ENCODE results near the gene METTL26.
A peak's percentile ranks its signal among the peaks of the same experiment; 100 is the strongest.

METTL26 gene

DNA sequence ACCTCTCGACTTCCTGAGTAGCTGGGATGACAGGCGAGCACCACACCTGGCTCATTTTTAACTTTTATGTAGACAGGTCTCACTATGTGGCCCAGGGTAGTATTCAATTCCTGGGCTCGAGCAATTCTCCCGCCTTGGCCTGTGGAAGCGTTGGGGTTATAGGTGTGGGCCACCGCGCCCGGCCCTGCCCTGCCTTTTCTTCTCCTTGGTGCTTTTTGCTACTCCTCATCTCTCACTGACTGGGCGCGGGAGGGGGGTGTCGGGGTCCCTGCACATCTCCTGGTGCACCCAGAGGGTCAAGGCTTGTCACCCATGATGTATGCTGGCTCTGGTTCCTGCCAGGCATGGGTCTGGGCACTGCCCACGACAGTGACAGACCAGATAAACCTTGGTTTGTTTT is 8.5 kb upstream of the METTL26 start:
- no CpG with 5 or more reads among the region's 12 CpGs for WGBS (ENCODE audit: extremely low coverage, insufficient coverage, low lambda C conversion rate)
- H4K8ac ChIP-seq (ENCODE audit: low read depth, low read length), result no peak overlapping the region
- H3K9ac ChIP-seq (ENCODE audit: low read length), result no peak overlapping the region
- no peak overlapping the region for H2AK5ac ChIP-seq (ENCODE audit: low read length)
- no peaks in the 10 kb centered on the region for H3K4me1 ChIP-seq (ENCODE audit: control insufficient read depth, low read depth, low read length)
- no peak overlapping the region for H2BK5ac ChIP-seq (ENCODE audit: low read length)
- no peaks in the 10 kb centered on the region for H3K27me3 ChIP-seq (ENCODE audit: insufficient read depth, low read length, poor library complexity)
- H3K56ac ChIP-seq (ENCODE audit: low read length), result no peak overlapping the region
- H2BK15ac ChIP-seq (replicated peaks; ENCODE audit: low read depth), result no peak overlapping the region
- no peak for DNase-seq
- no peak overlapping the region for H3K4me2 ChIP-seq (ENCODE audit: low read length)
- H3K36me3 ChIP-seq (ENCODE audit: control insufficient read depth, insufficient read depth, low read length), result no peaks in the 10 kb centered on the region
- no peak overlapping the region for H2BK120ac ChIP-seq (ENCODE audit: low read depth, low read length)
- no peak overlapping the region for H3K27ac ChIP-seq (ENCODE audit: low read depth, low read length)
- no peak overlapping the region for H3K23ac ChIP-seq (ENCODE audit: low read length)
- no peaks in the 10 kb centered on the region for H3K79me2 ChIP-seq (ENCODE audit: control insufficient read depth, insufficient read depth, low read length)
- H3K79me1 ChIP-seq (ENCODE audit: low read length), result no peaks in the 10 kb centered on the region
- H3K18ac ChIP-seq (ENCODE audit: low read length), result no peak overlapping the region
- no peak overlapping the region for H3K4ac ChIP-seq (ENCODE audit: low read depth, low read length)
- H3K4me3 ChIP-seq (ENCODE audit: low read length), result no peak overlapping the region
- H4K5ac ChIP-seq (ENCODE audit: low read length), result no peak overlapping the region

- no peak overlapping the region for H2BK5ac ChIP-seq (ENCODE audit: low read length)
- no peak overlapping the region for H2BK15ac ChIP-seq (replicated peaks; ENCODE audit: low read depth)
- no peak overlapping the region for H4K8ac ChIP-seq (ENCODE audit: low read depth, low read length)
- H3K36me3 ChIP-seq (ENCODE audit: control insufficient read depth, insufficient read depth, low read length), result no peaks in the 10 kb centered on the region
- no peak overlapping the region for H3K4me2 ChIP-seq (ENCODE audit: low read length)
- no peaks in the 10 kb centered on the region for H3K79me2 ChIP-seq (ENCODE audit: control insufficient read depth, insufficient read depth, low read length)
- H3K27me3 ChIP-seq (ENCODE audit: insufficient read depth, low read length, poor library complexity), result no peaks in the 10 kb centered on the region
- H2BK120ac ChIP-seq (ENCODE audit: low read depth, low read length), result no peak overlapping the region
- H2AK5ac ChIP-seq (ENCODE audit: low read length), result no peak overlapping the region
- H3K4me3 ChIP-seq (ENCODE audit: low read length), result no peak overlapping the region
- no peaks in the 10 kb centered on the region for H3K4me1 ChIP-seq (ENCODE audit: control insufficient read depth, low read depth, low read length)
- DNase-seq, result no peak
- no peak overlapping the region for H3K18ac ChIP-seq (ENCODE audit: low read length)
- WGBS (ENCODE audit: extremely low coverage, insufficient coverage, low lambda C conversion rate), result no CpG with 5 or more reads among the region's 13 CpGs
- no peaks in the 10 kb centered on the region for H3K79me1 ChIP-seq (ENCODE audit: low read length)
- H3K23ac ChIP-seq (ENCODE audit: low read length), result no peak overlapping the region
- H3K27ac ChIP-seq (ENCODE audit: low read depth, low read length), result no peak overlapping the region
- no peak overlapping the region for H3K56ac ChIP-seq (ENCODE audit: low read length)
- no peak overlapping the region for H4K5ac ChIP-seq (ENCODE audit: low read length)
- H3K4ac ChIP-seq (ENCODE audit: low read depth, low read length), result no peak overlapping the region
- no peak overlapping the region for H3K9ac ChIP-seq (ENCODE audit: low read length)
Measured at GRCh38 chr16:643050-643368, 6.9 kb upstream of the METTL26 start.

DNA sequence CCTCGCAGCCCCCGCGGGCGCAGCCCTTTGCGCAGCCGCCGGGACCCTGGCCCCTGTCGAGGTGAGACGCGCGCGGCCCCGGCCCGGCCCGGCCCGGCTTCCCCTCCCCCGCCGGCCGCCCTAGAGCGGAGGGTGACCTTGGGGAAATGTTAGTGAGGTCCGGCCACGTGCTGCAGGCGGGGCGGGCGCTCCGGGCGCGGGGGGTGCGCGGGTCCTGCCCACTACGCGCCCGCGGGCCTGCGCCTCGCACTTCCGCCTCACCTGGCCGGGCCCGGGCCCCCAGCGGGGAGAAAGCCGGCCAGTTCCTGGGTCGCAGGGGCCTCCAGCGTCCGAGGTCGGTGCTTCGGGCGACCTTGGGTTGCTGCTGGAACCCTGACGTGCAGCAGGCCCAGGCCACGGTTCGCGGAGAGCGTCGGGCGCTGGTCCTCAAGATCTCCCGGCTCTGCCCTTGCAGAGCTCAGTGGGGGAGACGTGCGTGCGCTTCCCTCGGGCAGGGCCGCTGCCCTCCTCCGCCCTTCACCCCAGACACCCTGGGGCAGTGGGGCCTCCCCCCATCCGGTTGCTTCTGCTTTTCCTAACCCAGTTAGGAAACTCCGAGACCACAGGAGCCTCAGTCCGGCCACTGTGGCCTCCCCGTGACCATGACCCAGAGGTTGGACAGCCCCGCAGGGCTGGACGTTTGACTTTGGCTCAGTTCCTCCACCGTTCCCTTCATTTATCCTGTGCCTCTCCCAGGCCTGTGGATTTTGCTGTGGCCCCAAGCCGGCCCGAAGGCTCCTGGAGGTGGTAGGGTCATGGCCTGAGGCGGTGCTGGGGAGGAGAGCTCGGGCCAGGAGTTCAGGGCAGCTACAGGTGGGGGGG is 6.3 kb upstream of the METTL26 start:
- peak overlapping the region; percentile 83 for H3K56ac ChIP-seq (ENCODE audit: low read length)
- H3K4me2 ChIP-seq (ENCODE audit: low read length), result peak overlapping the region; percentile 64
- peak; percentile 23 for DNase-seq
- peak overlapping the region; percentile 44 for H3K18ac ChIP-seq (ENCODE audit: low read length)
- H4K5ac ChIP-seq (ENCODE audit: low read length), result no peak overlapping the region
- WGBS (ENCODE audit: extremely low coverage, insufficient coverage, low lambda C conversion rate), result no CpG with 5 or more reads among the region's 72 CpGs
- no peak overlapping the region for H4K8ac ChIP-seq (ENCODE audit: low read depth, low read length)
- H2BK5ac ChIP-seq (ENCODE audit: low read length), result no peak overlapping the region
- no peak overlapping the region for H3K4ac ChIP-seq (ENCODE audit: low read depth, low read length)
- peak overlapping the region; percentile 39 for H3K4me3 ChIP-seq (ENCODE audit: low read length)
- H3K23ac ChIP-seq (ENCODE audit: low read length), result no peak overlapping the region
- no peak overlapping the region for H2BK15ac ChIP-seq (replicated peaks; ENCODE audit: low read depth)
- H3K9ac ChIP-seq (ENCODE audit: low read length), result peak overlapping the region; percentile 78
- H3K4me1 ChIP-seq (ENCODE audit: control insufficient read depth, low read depth, low read length), result peaks cover 3% of the 10 kb centered on the region
- H3K27ac ChIP-seq (ENCODE audit: low read depth, low read length), result no peak overlapping the region
- H2BK120ac ChIP-seq (ENCODE audit: low read depth, low read length), result no peak overlapping the region
- H3K36me3 ChIP-seq (ENCODE audit: control insufficient read depth, insufficient read depth, low read length), result no peaks in the 10 kb centered on the region
- no peaks in the 10 kb centered on the region for H3K79me2 ChIP-seq (ENCODE audit: control insufficient read depth, insufficient read depth, low read length)
- H3K79me1 ChIP-seq (ENCODE audit: low read length), result no peaks in the 10 kb centered on the region
- no peak overlapping the region for H2AK5ac ChIP-seq (ENCODE audit: low read length)
- no peaks in the 10 kb centered on the region for H3K27me3 ChIP-seq (ENCODE audit: insufficient read depth, low read length, poor library complexity)

- Histone ChIP-seq H3K9ac (ENCODE audit: low read length) (peak within 1 kb of the TSS; percentile 81), H4K8ac (ENCODE audit: low read depth, low read length) (no peak within 1 kb of the TSS), H2BK120ac (ENCODE audit: low read depth, low read length) (no peak within 1 kb of the TSS), H2BK15ac (replicated peaks; ENCODE audit: low read depth) (no peak within 1 kb of the TSS), H3K4me2 (ENCODE audit: low read length) (peak within 1 kb of the TSS; percentile 74), H3K36me3 (ENCODE audit: control insufficient read depth, insufficient read depth, low read length) (no peaks in the 10 kb centered on the region), H3K4me3 (ENCODE audit: low read length) (peak within 1 kb of the TSS; percentile 39), H3K79me1 (ENCODE audit: low read length) (no peaks in the 10 kb centered on the region), H3K56ac (ENCODE audit: low read length) (peak within 1 kb of the TSS; percentile 92), H3K4ac (ENCODE audit: low read depth, low read length) (no peak within 1 kb of the TSS), H3K27me3 (ENCODE audit: insufficient read depth, low read length, poor library complexity) (no peaks in the 10 kb centered on the region), H3K79me2 (ENCODE audit: control insufficient read depth, insufficient read depth, low read length) (no peaks in the 10 kb centered on the region), H3K27ac (ENCODE audit: low read depth, low read length) (no peak within 1 kb of the TSS), H3K23ac (ENCODE audit: low read length) (peak within 1 kb of the TSS; percentile 66), H2AK5ac (ENCODE audit: low read length) (no peak within 1 kb of the TSS), H3K4me1 (ENCODE audit: control insufficient read depth, low read depth, low read length) (peaks cover 3% of the 10 kb centered on the region), H3K18ac (ENCODE audit: low read length) (peak within 1 kb of the TSS; percentile 44), H2BK5ac (ENCODE audit: low read length) (no peak within 1 kb of the TSS), H4K5ac (ENCODE audit: low read length) (no peak within 1 kb of the TSS)
- no CpG with 5 or more reads among the region's 81 CpGs for WGBS (ENCODE audit: extremely low coverage, insufficient coverage, low lambda C conversion rate)
- DNase-seq, result peak; percentile 76
Measured at GRCh38 chr16:641326-642188, 5.5 kb upstream of the METTL26 start, which contains the start of gene MCRIP2. MCRIP2 (plus strand) TSS chr16:641828; CDS start chr16:641992, 164 bp downstream.

- no peak overlapping the region for H3K9ac ChIP-seq (ENCODE audit: low read length)
- no peaks in the 10 kb centered on the region for H3K79me2 ChIP-seq (ENCODE audit: control insufficient read depth, insufficient read depth, low read length)
- no peak overlapping the region for H3K4ac ChIP-seq (ENCODE audit: low read depth, low read length)
- no peaks in the 10 kb centered on the region for H3K36me3 ChIP-seq (ENCODE audit: control insufficient read depth, insufficient read depth, low read length)
- H2AK5ac ChIP-seq (ENCODE audit: low read length), result no peak overlapping the region
- H3K27me3 ChIP-seq (ENCODE audit: insufficient read depth, low read length, poor library complexity), result no peaks in the 10 kb centered on the region
- no peak overlapping the region for H4K5ac ChIP-seq (ENCODE audit: low read length)
- no peak overlapping the region for H3K18ac ChIP-seq (ENCODE audit: low read length)
- H4K8ac ChIP-seq (ENCODE audit: low read depth, low read length), result no peak overlapping the region
- DNase-seq, result no peak
- H3K27ac ChIP-seq (ENCODE audit: low read depth, low read length), result no peak overlapping the region
- H3K79me1 ChIP-seq (ENCODE audit: low read length), result no peaks in the 10 kb centered on the region
- H2BK15ac ChIP-seq (replicated peaks; ENCODE audit: low read depth), result no peak overlapping the region
- H3K4me1 ChIP-seq (ENCODE audit: control insufficient read depth, low read depth, low read length), result peaks cover 3% of the 10 kb centered on the region
- no peak overlapping the region for H3K4me2 ChIP-seq (ENCODE audit: low read length)
- no peak overlapping the region for H3K23ac ChIP-seq (ENCODE audit: low read length)
- no peak overlapping the region for H2BK120ac ChIP-seq (ENCODE audit: low read depth, low read length)
- H3K4me3 ChIP-seq (ENCODE audit: low read length), result no peak overlapping the region
- H3K56ac ChIP-seq (ENCODE audit: low read length), result no peak overlapping the region
- WGBS (ENCODE audit: extremely low coverage, insufficient coverage, low lambda C conversion rate), result no CpG with 5 or more reads among the region's 5 CpGs
- no peak overlapping the region for H2BK5ac ChIP-seq (ENCODE audit: low read length)
Measured at GRCh38 chr16:640614-641013, 4.5 kb upstream of the METTL26 start.
